ENCODE measurements around the gene PRM2.

PRM2 gene

GRCh38 chr16:11313493-11314308 lies 37.4 kb upstream of the PRM2 start:
- POLR2A ChIA-PET = interaction anchor here (1.5 kb wide), 1 partner anchor 58 kb away, joined by 5 read pairs; the partner anchor contains the start of gene SOCS1
- CTCF ChIA-PET = interaction anchor here (0.6 kb wide), 2 partner anchors 58 to 213 kb away, joined by 3 to 5 read pairs; no protein-coding TSS in a partner anchor
- TF ChIP-seq L3MBTL2 (conservative IDR thresholded peaks at IDR 0.05) (no peak), CTBP1 (IDR thresholded peaks at IDR 0.05; ENCODE audit: borderline replicate concordance) (no peak), FOXK2 (IDR thresholded peaks at IDR 0.05) (no peak), SP1 (IDR thresholded peaks at IDR 0.05) (no peak), ZNF384 (IDR thresholded peaks at IDR 0.05) (no peak), ARNT (IDR thresholded peaks at IDR 0.05) (no peak), ELF4 (IDR thresholded peaks at IDR 0.05) (no peak), BHLHE40 (IDR thresholded peaks at IDR 0.05; ENCODE audit: borderline replicate concordance) (no peak), FOXM1 (IDR thresholded peaks at IDR 0.05; ENCODE audit: borderline replicate concordance) (no peak), FOXA1 (IDR thresholded peaks at IDR 0.05) (no peak), HDGF (IDR thresholded peaks at IDR 0.05; ENCODE audit: borderline replicate concordance) (no peak)
- TF ChIP-seq, protein P1, sequence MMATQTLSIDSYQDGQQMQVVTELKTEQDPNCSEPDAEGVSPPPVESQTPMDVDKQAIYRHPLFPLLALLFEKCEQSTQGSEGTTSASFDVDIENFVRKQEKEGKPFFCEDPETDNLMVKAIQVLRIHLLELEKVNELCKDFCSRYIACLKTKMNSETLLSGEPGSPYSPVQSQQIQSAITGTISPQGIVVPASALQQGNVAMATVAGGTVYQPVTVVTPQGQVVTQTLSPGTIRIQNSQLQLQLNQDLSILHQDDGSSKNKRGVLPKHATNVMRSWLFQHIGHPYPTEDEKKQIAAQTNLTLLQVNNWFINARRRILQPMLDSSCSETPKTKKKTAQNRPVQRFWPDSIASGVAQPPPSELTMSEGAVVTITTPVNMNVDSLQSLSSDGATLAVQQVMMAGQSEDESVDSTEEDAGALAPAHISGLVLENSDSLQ (IDR thresholded peaks at IDR 0.05) = no peak
- no peak for DNase-seq (ENCODE audit: extremely low spot score)

GRCh38 chr16:11312718-11313492 lies 36.6 kb upstream of the PRM2 start:
- ChIA-PET POLR2A (interaction anchor here (1.1 to 1.5 kb wide), 2 partner anchors 15 to 57 kb away, joined by 3 to 5 read pairs; partner anchors contain the start of gene SOCS1), CTCF (interaction anchor here (0.6 kb wide), 2 partner anchors 59 to 213 kb away, joined by 3 to 5 read pairs; no protein-coding TSS in a partner anchor)
- DNase-seq (ENCODE audit: extremely low spot score) = no peak
- TF ChIP-seq NFRKB (IDR thresholded peaks at IDR 0.05) (no peak), SUZ12 (IDR thresholded peaks at IDR 0.05) (no peak), SP1 (IDR thresholded peaks at IDR 0.05) (no peak), TARDBP (IDR thresholded peaks at IDR 0.05) (no peak), FOXK2 (IDR thresholded peaks at IDR 0.05) (no peak), L3MBTL2 (conservative IDR thresholded peaks at IDR 0.05) (no peak), ARNT (IDR thresholded peaks at IDR 0.05) (no peak), LEF1 (IDR thresholded peaks at IDR 0.05; ENCODE audit: borderline replicate concordance) (no peak), HDGF (IDR thresholded peaks at IDR 0.05; ENCODE audit: borderline replicate concordance) (no peak), CTBP1 (IDR thresholded peaks at IDR 0.05; ENCODE audit: borderline replicate concordance) (no peak), BHLHE40 (IDR thresholded peaks at IDR 0.05; ENCODE audit: borderline replicate concordance) (no peak), ZNF384 (IDR thresholded peaks at IDR 0.05) (no peak), FOXM1 (IDR thresholded peaks at IDR 0.05; ENCODE audit: borderline replicate concordance) (no peak)
- TF ChIP-seq, protein P1 (IDR thresholded peaks at IDR 0.05) = no peak

DNA sequence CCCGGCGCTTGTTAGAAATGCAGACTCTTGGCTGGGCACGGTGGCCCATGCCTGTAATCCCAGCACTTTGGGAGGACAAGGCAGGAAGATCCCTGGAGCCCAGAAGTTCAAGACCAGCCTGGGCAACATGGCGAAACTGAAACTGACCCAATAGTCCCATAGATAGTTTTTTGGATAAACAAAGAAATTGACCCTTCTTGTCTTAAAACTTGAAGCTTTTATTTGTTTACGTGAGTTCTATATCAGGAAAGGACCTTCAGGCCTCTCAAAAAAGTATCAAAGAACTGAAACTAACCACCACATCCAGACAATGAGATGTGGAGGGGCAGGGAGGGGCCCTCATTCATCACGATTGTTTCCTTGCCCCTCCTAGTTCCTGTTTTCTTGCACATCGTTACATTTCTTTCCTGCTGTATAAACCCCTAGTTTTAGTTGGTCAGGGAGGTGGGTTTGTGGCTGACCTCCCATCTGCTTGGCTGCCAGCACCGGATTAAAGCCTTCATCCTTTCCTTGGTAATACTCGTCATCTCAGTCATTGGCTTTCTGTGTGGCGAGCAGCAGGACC lies 34.8 kb upstream of the PRM2 start:
- POLR2A ChIA-PET = no interaction called here

GRCh38 chr16:11310634-11310977 lies 34.3 kb upstream of the PRM2 start:
- TF ChIP-seq BHLHE40 (IDR thresholded peaks at IDR 0.05; ENCODE audit: borderline replicate concordance) (no peak), ARNT (IDR thresholded peaks at IDR 0.05) (no peak), FOXA1 (IDR thresholded peaks at IDR 0.05) (no peak), L3MBTL2 (conservative IDR thresholded peaks at IDR 0.05) (no peak), SUZ12 (IDR thresholded peaks at IDR 0.05) (no peak), ELF4 (IDR thresholded peaks at IDR 0.05) (no peak), NFRKB (IDR thresholded peaks at IDR 0.05) (no peak), SP1 (IDR thresholded peaks at IDR 0.05) (no peak), HDGF (IDR thresholded peaks at IDR 0.05; ENCODE audit: borderline replicate concordance) (no peak), FOXK2 (IDR thresholded peaks at IDR 0.05) (no peak), TARDBP (IDR thresholded peaks at IDR 0.05) (no peak), CTBP1 (IDR thresholded peaks at IDR 0.05; ENCODE audit: borderline replicate concordance) (no peak)
- TF ChIP-seq, protein P1 (IDR thresholded peaks at IDR 0.05) = no peak
- ChIA-PET CTCF (no interaction called here), POLR2A (no interaction called here)
- DNase-seq (ENCODE audit: extremely low spot score) = no peak

More for the DNA sequence above, 34.8 kb upstream of the PRM2 start:
- TF ChIP-seq HDGF (IDR thresholded peaks at IDR 0.05; ENCODE audit: borderline replicate concordance) = no peak
- no peak for TF ChIP-seq FOXM1 (IDR thresholded peaks at IDR 0.05; ENCODE audit: borderline replicate concordance)
- no peak for TF ChIP-seq LEF1 (IDR thresholded peaks at IDR 0.05; ENCODE audit: borderline replicate concordance)
- TF ChIP-seq SUZ12 (IDR thresholded peaks at IDR 0.05) = no peak
- TF ChIP-seq CTBP1 (IDR thresholded peaks at IDR 0.05; ENCODE audit: borderline replicate concordance) = no peak
- no peak for TF ChIP-seq FOXA1 (IDR thresholded peaks at IDR 0.05)
- TF ChIP-seq L3MBTL2 (conservative IDR thresholded peaks at IDR 0.05) = no peak
- TF ChIP-seq SP1 (IDR thresholded peaks at IDR 0.05) = no peak
- no peak for TF ChIP-seq TARDBP (IDR thresholded peaks at IDR 0.05)
- TF ChIP-seq BHLHE40 (IDR thresholded peaks at IDR 0.05; ENCODE audit: borderline replicate concordance) = no peak
- no peak for TF ChIP-seq ELF4 (IDR thresholded peaks at IDR 0.05)
- no peak for TF ChIP-seq ZNF384 (IDR thresholded peaks at IDR 0.05)
- TF ChIP-seq, protein P1 (IDR thresholded peaks at IDR 0.05) = no peak
- no peak for TF ChIP-seq FOXK2 (IDR thresholded peaks at IDR 0.05)
- CTCF ChIA-PET = no interaction called here
- DNase-seq (ENCODE audit: extremely low spot score) = no peak
